MM.1S (cell line): ENCODE measurements around the gene LRRC8C.

Experiments
- DNase-seq: peaks from one replicate; pipeline ENCODE4 v3.0.0-alpha.2; 2015
- H2AFZ ChIP-seq: fragments of 300-600 bp; sonication (generic); 2 replicates; pipeline ENCODE4 v1.6.0; 2016; ENCODE audit warnings: antibody characterized with exemption, low read length
- H3F3A ChIP-seq: fragments of 300-600 bp; sonication (generic); 2 replicates; pipeline ENCODE4 v1.6.1; 2016; ENCODE audit warnings: mild to moderate bottlenecking, antibody characterized with exemption, low read length, moderate library complexity, mixed read lengths; ENCODE audit not compliant: insufficient read depth
- H3K27ac ChIP-seq: fragments of 300-600 bp; sonication (generic); 2 replicates; pipeline ENCODE4 v1.5.1; 2016; ENCODE audit warnings: mild to moderate bottlenecking, low read length
- H3K27me3 ChIP-seq: fragments of 300-600 bp; sonication (generic); replicated peaks from 2 replicates; pipeline ENCODE4 v1.6.0; 2016; ENCODE audit warnings: low read length; ENCODE audit not compliant: insufficient read depth
- H3K36me3 ChIP-seq: fragments of 300-600 bp; sonication (generic); replicated peaks from 2 replicates; pipeline ENCODE4 v1.6.1; 2016; ENCODE audit warnings: mild to moderate bottlenecking, low read length, mixed read lengths; ENCODE audit not compliant: insufficient read depth
- H3K4me1 ChIP-seq: fragments of 300-600 bp; sonication (generic); 2 replicates; pipeline ENCODE4 v1.6.1; 2016; ENCODE audit warnings: low read length, mixed read lengths
- H3K4me2 ChIP-seq: fragments of 300-600 bp; sonication (generic); 2 replicates; pipeline ENCODE4 v1.6.0; 2016; ENCODE audit warnings: low read depth, low read length
- H3K4me3 ChIP-seq: fragments of 300-600 bp; sonication (generic); 2 replicates; pipeline ENCODE4 v1.5.1; 2016; ENCODE audit warnings: low read length, mixed read lengths
- H3K79me2 ChIP-seq: fragments of 300-600 bp; sonication (generic); 2 replicates; pipeline ENCODE4 v1.6.1; 2016; ENCODE audit warnings: mixed run types, low read length, mixed read lengths
- H3K9ac ChIP-seq: fragments of 300-600 bp; sonication (generic); 2 replicates; pipeline ENCODE4 v1.6.1; 2016; ENCODE audit warnings: low read length, mixed read lengths
- H3K9me2 ChIP-seq: fragments of 300-600 bp; sonication (generic); replicated peaks from 2 replicates; pipeline ENCODE4 v1.6.1; 2016; ENCODE audit warnings: mild to moderate bottlenecking, low read length, mixed read lengths; ENCODE audit not compliant: insufficient read depth
- H3K9me3 ChIP-seq: fragments of 300-600 bp; sonication (generic); replicated peaks from 2 replicates; pipeline ENCODE4 v1.6.1; 2016; ENCODE audit warnings: mild to moderate bottlenecking, low read length, mixed read lengths; ENCODE audit not compliant: insufficient read depth
- H4K20me1 ChIP-seq: fragments of 300-600 bp; sonication (generic); 2 replicates; pipeline ENCODE4 v1.6.1; 2016; ENCODE audit warnings: mild to moderate bottlenecking, low read length, moderate library complexity, mixed read lengths; ENCODE audit not compliant: insufficient read depth
- EZH2 ChIP-seq: fragments of 300-600 bp; sonication (generic); optimal IDR thresholded peaks from 2 replicates; pipeline ENCODE3; 2017; ENCODE audit warnings: low read depth, mild to moderate bottlenecking, antibody characterized with exemption, low read length, mixed read lengths
- EZH2phosphoT487 ChIP-seq: fragments of 300-600 bp; sonication (generic); IDR thresholded peaks from 2 replicates; pipeline ENCODE4 v1.6.1; 2018; ENCODE audit warnings: antibody characterized with exemption, low read length
- TF ChIP-seq, protein P1 (sequence below): fragments of 300-600 bp; sonication (generic); IDR thresholded peaks from 2 replicates; pipeline ENCODE4 v1.5.1; 2016; ENCODE audit warnings: antibody characterized with exemption, low read length, mixed read lengths

The LRRC8C gene

DNA sequence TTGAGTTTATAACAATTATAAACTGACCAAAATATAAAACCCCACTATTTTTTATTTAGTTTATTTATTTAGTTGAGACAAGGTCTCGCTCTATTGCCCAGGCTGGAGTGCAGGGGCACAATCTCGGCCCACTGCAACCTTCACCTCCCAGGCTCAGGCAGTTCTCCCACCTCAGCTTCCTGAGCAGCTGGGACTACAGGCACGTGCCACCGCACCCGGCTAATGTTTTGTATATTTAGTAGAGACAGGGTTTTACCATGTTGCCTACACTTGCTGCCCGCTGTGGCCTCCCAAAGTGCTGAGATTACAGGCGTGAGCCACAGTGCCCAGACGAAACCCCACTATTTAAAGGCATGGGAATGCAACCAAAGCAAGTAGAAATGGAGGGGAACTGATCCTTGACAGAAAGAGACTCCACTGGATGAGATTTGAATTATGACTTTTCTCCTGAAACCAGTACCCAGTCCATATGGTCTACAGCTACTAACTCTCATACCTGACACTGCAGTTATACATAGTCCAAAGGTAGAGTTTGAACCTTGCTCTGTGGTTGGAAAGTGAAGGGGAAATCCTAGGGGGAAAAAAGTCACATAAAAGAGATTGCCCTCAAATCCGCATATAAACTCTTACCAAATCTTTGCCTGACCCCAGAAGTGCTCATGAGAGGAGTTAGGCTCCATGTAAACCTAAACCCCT, 11.3 kb downstream of the LRRC8C start:
- Histone ChIP-seq H3F3A (no peaks in the 10 kb centered on the region), H3K4me3 (no peak overlapping the region), H3K79me2 (peaks cover 85% of the 10 kb centered on the region), H2AFZ (no peak overlapping the region), H3K9ac (no peak overlapping the region), H3K9me2 (no peaks in the 10 kb centered on the region), H3K4me1 (no peaks in the 10 kb centered on the region), H3K36me3 (no peaks in the 10 kb centered on the region), H3K27me3 (no peaks in the 10 kb centered on the region), H4K20me1 (no peaks in the 10 kb centered on the region), H3K4me2 (no peak overlapping the region), H3K9me3 (no peaks in the 10 kb centered on the region), H3K27ac (no peak overlapping the region)
- TF ChIP-seq, protein P1, sequence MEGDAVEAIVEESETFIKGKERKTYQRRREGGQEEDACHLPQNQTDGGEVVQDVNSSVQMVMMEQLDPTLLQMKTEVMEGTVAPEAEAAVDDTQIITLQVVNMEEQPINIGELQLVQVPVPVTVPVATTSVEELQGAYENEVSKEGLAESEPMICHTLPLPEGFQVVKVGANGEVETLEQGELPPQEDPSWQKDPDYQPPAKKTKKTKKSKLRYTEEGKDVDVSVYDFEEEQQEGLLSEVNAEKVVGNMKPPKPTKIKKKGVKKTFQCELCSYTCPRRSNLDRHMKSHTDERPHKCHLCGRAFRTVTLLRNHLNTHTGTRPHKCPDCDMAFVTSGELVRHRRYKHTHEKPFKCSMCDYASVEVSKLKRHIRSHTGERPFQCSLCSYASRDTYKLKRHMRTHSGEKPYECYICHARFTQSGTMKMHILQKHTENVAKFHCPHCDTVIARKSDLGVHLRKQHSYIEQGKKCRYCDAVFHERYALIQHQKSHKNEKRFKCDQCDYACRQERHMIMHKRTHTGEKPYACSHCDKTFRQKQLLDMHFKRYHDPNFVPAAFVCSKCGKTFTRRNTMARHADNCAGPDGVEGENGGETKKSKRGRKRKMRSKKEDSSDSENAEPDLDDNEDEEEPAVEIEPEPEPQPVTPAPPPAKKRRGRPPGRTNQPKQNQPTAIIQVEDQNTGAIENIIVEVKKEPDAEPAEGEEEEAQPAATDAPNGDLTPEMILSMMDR = no peak
- TF ChIP-seq EZH2phosphoT487 = no peak
- TF ChIP-seq EZH2 = no peak
- no peak for DNase-seq

DNA sequence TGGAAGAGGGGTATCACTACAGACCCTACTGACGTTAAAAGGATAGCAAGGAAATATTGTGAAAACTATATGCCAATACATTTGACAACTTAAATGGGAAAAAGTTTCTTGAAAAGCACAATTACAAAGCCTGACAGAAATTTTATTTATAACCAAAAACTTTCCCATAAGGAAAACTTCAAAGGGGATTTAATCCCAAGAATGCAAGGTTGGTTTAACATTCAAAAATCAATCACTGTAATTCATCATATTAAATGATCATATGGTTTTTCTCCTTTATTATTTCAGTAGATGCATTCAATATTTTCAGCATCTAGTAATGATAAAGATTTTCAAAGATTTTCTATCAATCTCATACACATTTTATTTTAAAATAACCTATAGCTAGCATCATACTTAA, 13.3 kb downstream of the LRRC8C start:
- H3K36me3 ChIP-seq = no peaks in the 10 kb centered on the region

DNA sequence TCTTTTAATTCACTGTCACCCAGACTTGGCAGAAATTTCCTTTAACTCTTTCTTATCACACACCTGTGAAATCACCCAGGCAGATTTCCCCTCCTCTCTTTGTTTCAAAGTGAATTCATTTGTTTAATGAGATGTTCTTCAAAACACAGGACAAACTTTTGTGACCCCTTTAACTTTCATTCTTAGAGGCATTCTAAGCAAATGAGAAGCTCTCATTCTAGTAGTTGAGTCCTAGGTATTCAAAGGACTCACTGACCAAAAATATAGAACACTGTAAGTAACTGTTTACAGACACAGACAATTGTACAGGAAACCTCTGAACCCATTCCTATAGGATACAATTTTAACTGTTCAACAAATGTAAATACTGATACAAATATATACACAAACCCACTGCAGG, 16.9 kb downstream of the LRRC8C start:
- Histone ChIP-seq H3K79me2 (peaks cover 86% of the 10 kb centered on the region), H3K9me2 (no peaks in the 10 kb centered on the region), H3K4me3 (no peak overlapping the region), H3K36me3 (no peaks in the 10 kb centered on the region), H3K4me1 (no peaks in the 10 kb centered on the region), H3K4me2 (no peak overlapping the region), H2AFZ (no peak overlapping the region), H3F3A (no peaks in the 10 kb centered on the region), H3K27me3 (no peaks in the 10 kb centered on the region), H3K9ac (no peak overlapping the region), H3K9me3 (no peaks in the 10 kb centered on the region), H4K20me1 (no peaks in the 10 kb centered on the region), H3K27ac (no peak overlapping the region)
- no peak for TF ChIP-seq EZH2phosphoT487
- TF ChIP-seq EZH2 = no peak
- TF ChIP-seq, protein P1 = no peak
- DNase-seq = no peak

More for the DNA sequence above, 13.3 kb downstream of the LRRC8C start:
- Histone ChIP-seq H3K27ac (no peak overlapping the region), H3K9me2 (no peaks in the 10 kb centered on the region), H3K4me1 (no peaks in the 10 kb centered on the region), H3K27me3 (no peaks in the 10 kb centered on the region), H3K4me2 (no peak overlapping the region), H3F3A (no peaks in the 10 kb centered on the region), H3K9me3 (no peaks in the 10 kb centered on the region), H3K79me2 (peaks cover 81% of the 10 kb centered on the region), H3K9ac (no peak overlapping the region), H4K20me1 (no peaks in the 10 kb centered on the region), H3K4me3 (no peak overlapping the region), H2AFZ (no peak overlapping the region)
- TF ChIP-seq EZH2phosphoT487 (no peak), EZH2 (no peak)
- TF ChIP-seq, protein P1 = no peak
- DNase-seq = no peak
